PC-3 (cell line): Measurements from ENCODE around the gene FCN2. TPM values are rescaled to one million over a fixed set of nuclear protein-coding genes. Genes with fewer than 3 reads are reported as not detected.

Experiments used
- ATAC-seq: fragments of 200-7000 bp; cut with Tn5 transposase; 2 replicates; pipeline ENCODE4 v1.9.1; 2020; ENCODE audit warnings: mild to moderate bottlenecking, moderate library complexity
- BruUV-seq: library from RNA; stranded (reverse); fragments of 400-500 nt; replicated peaks from 2 replicates; lab custom pipeline; 2021; lab: Mats Ljungman, UMichigan
- CTCF ChIA-PET: fragments of 300-600 bp; sonication (Branson Sonifier 250); formaldehyde crosslinking; loops from one replicate; lab custom pipeline; 2022; ENCODE audit warnings: antibody characterized with exemption; lab: Charles Lee
- POLR2A ChIA-PET: fragments of 300-600 bp; sonication (Branson Sonifier 250); formaldehyde crosslinking; loops from one replicate; lab custom pipeline; 2022; ENCODE audit warnings: antibody characterized with exemption; ENCODE audit not compliant: unreplicated experiment; lab: Charles Lee
- DNase-seq: peaks from one replicate; pipeline ENCODE4 v3.0.0-alpha.2; 2015
- H2AFZ ChIP-seq: fragments of 300-600 bp; sonication (generic); 2 replicates; pipeline ENCODE4 v1.6.0; 2016; ENCODE audit warnings: antibody characterized with exemption, low read length
- H3F3A ChIP-seq: fragments of 300-600 bp; sonication (generic); one replicate; pipeline ENCODE4 v1.6.0; 2017; ENCODE audit warnings: antibody characterized with exemption, low read length, control low read depth, mild to moderate bottlenecking; ENCODE audit not compliant: unreplicated experiment
- H3K27ac ChIP-seq: fragments of 300-600 bp; sonication (generic); 2 replicates; pipeline ENCODE4 v1.5.1; 2016; ENCODE audit warnings: mild to moderate bottlenecking, low read length
- H3K27me3 ChIP-seq: fragments of 300-600 bp; sonication (generic); 2 replicates; pipeline ENCODE4 v1.6.1; 2016; ENCODE audit warnings: low read length, mixed read lengths
- H3K36me3 ChIP-seq: fragments of 300-600 bp; sonication (generic); 2 replicates; pipeline ENCODE4 v1.6.1; 2016; ENCODE audit warnings: low read depth, mixed run types, low read length, mixed read lengths
- H3K4me1 ChIP-seq: fragments of 300-600 bp; sonication (generic); 2 replicates; pipeline ENCODE4 v1.5.1; 2016; ENCODE audit warnings: low read length; ENCODE audit not compliant: insufficient read depth
- H3K4me2 ChIP-seq: fragments of 300-600 bp; sonication (generic); 2 replicates; pipeline ENCODE4 v1.6.0; 2016; ENCODE audit warnings: low read length
- H3K4me3 ChIP-seq: fragments of 300-600 bp; sonication (generic); 2 replicates; pipeline ENCODE4 v1.5.1; 2016; ENCODE audit warnings: mild to moderate bottlenecking, low read length, mixed read lengths
- H3K79me2 ChIP-seq: fragments of 300-600 bp; sonication (generic); 2 replicates; pipeline ENCODE4 v1.6.1; 2017; ENCODE audit warnings: low read length, mixed read lengths
- H3K9ac ChIP-seq: fragments of 300-600 bp; sonication (generic); 2 replicates; pipeline ENCODE4 v1.6.0; 2016; ENCODE audit warnings: mild to moderate bottlenecking, low read length
- H3K9me2 ChIP-seq: fragments of 300-600 bp; sonication (generic); replicated peaks from 2 replicates; pipeline ENCODE4 v1.6.1; 2016; ENCODE audit warnings: mixed run types, low read length, mixed read lengths
- H3K9me3 ChIP-seq: fragments of 300-600 bp; sonication (generic); 2 replicates; pipeline ENCODE4 v1.6.1; 2016; ENCODE audit warnings: low read length, mixed read lengths
- H4K20me1 ChIP-seq: fragments of 300-600 bp; sonication (generic); 2 replicates; pipeline ENCODE4 v1.6.1; 2016; ENCODE audit warnings: low read length, mixed read lengths
- EZH2 ChIP-seq: fragments of 300-600 bp; sonication (generic); IDR thresholded peaks from one replicate; pipeline ENCODE4 v1.6.1; 2017; ENCODE audit warnings: antibody characterized with exemption, mild to moderate bottlenecking, low read length; ENCODE audit not compliant: unreplicated experiment
- EZH2phosphoT487 ChIP-seq: fragments of 300-600 bp; sonication (generic); IDR thresholded peaks from 2 replicates; pipeline ENCODE4 v1.6.1; 2018; ENCODE audit warnings: mild to moderate bottlenecking, antibody characterized with exemption, low read length, borderline replicate concordance
- intact Hi-C: fragments of 100-400 bp; cut with micrococcal nuclease; formaldehyde crosslinking; loops from 2 replicates; pipeline ENCODE4 v1.9.0; 2023
- total RNA-seq: library from RNA; depleted of rRNA; stranded (reverse); fragments of >200 nt; gene quantifications from 2 replicates; pipeline ENCODE4 v1.2.3, GENCODE V29; 2014
- TF ChIP-seq, protein P1 (sequence below): fragments of 300-600 bp; sonication (generic); conservative IDR thresholded peaks from 2 replicates; pipeline ENCODE4 v1.5.1; 2017; ENCODE audit warnings: antibody characterized with exemption, low read depth, mild to moderate bottlenecking, low read length

FCN2 gene
- total RNA-seq, 1 experiment from 2014 or later, result not detected

DNA sequence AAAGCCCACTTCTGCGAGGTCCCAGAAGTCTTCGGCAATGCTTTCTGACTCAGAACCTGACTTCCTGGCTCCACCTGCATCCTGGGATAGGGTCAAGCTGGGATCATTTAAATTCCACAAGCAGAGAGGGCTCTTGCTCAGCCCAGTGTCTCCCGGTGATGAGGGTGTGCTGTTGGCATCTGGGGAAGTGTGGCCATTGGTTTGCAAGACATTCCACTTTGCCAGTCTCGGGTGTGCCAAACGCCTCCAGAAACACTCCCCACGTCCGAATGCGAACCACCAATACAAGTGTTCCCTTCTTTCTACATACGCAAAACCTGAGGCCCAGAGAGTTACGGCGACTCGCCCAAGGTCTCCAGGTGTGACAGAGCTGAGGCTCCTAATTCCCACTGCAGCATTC lies 43.1 kb upstream of the FCN2 start:
- no peaks in the 10 kb centered on the region for H4K20me1 ChIP-seq

DNA sequence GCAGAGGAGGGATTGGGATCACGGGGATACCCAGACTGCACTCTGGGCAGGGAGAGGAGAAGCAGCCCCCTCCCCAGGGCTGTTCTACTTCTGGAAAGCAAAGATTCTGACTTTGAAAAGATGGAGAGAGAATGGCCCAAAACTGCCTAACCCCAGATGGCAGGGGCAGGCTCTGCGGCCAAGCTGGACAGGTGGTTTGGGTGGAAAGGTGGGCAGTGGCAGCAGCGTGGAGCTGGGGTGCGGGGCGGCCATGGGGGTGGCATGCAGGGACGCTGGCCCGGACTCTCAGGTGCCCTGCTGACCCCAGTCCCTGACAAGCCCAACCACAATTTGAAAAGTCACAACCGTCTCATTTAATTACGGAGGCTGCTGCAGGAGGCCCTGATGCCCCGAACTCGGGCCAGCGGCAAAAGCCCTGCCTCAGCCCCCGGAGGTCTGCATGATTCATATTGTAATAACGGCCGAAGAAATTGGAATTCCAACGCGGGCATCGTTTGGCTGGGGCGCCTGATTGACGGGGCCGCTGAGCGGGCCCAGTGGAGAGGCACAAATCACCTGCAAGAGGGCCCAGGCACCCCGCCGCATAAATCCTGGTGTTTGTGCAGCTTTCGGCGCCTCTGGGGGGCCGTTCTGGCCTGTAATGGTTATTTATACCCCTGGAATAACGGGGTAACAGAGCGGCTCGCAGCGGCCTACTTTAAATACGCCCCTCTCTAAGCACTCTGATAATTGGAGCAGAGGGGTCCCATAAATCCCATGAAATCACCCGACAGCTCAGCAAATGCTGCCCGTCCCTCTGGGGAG lies 41.8 kb upstream of the FCN2 start:
- H3K27me3 ChIP-seq, result no peaks in the 10 kb centered on the region
- no peak overlapping the region for H2AFZ ChIP-seq
- H3F3A ChIP-seq, result no peaks in the 10 kb centered on the region
- H3K9me2 ChIP-seq, result no peaks in the 10 kb centered on the region
- H3K27ac ChIP-seq, result no peak overlapping the region
- ChIA-PET CTCF (no interaction called here), POLR2A (no interaction called here)
- no peaks in the 10 kb centered on the region for H4K20me1 ChIP-seq
- H3K9me3 ChIP-seq, result no peaks in the 10 kb centered on the region
- no peak overlapping the region for H3K4me2 ChIP-seq
- H3K9ac ChIP-seq, result no peak overlapping the region
- no peak for ATAC-seq
- intact Hi-C loops, result no loop called here
- no peak for DNase-seq
- no peaks in the 10 kb centered on the region for H3K36me3 ChIP-seq
- no peak for TF ChIP-seq EZH2
- no peak for TF ChIP-seq EZH2phosphoT487
- TF ChIP-seq, protein P1, sequence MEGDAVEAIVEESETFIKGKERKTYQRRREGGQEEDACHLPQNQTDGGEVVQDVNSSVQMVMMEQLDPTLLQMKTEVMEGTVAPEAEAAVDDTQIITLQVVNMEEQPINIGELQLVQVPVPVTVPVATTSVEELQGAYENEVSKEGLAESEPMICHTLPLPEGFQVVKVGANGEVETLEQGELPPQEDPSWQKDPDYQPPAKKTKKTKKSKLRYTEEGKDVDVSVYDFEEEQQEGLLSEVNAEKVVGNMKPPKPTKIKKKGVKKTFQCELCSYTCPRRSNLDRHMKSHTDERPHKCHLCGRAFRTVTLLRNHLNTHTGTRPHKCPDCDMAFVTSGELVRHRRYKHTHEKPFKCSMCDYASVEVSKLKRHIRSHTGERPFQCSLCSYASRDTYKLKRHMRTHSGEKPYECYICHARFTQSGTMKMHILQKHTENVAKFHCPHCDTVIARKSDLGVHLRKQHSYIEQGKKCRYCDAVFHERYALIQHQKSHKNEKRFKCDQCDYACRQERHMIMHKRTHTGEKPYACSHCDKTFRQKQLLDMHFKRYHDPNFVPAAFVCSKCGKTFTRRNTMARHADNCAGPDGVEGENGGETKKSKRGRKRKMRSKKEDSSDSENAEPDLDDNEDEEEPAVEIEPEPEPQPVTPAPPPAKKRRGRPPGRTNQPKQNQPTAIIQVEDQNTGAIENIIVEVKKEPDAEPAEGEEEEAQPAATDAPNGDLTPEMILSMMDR, result no peak
- no peak overlapping the region for H3K4me3 ChIP-seq
- no peaks in the 10 kb centered on the region for H3K4me1 ChIP-seq
- no TSS peak for BruUV-seq
- H3K79me2 ChIP-seq, result no peaks in the 10 kb centered on the region

More for the DNA sequence above, 43.1 kb upstream of the FCN2 start:
- no peak overlapping the region for H3K4me2 ChIP-seq
- no TSS peak for BruUV-seq
- no peaks in the 10 kb centered on the region for H3K27me3 ChIP-seq
- DNase-seq, result no peak
- H3F3A ChIP-seq, result no peaks in the 10 kb centered on the region
- POLR2A ChIA-PET, result no interaction called here
- H3K9me2 ChIP-seq, result no peaks in the 10 kb centered on the region
- H3K9me3 ChIP-seq, result no peaks in the 10 kb centered on the region
- H3K27ac ChIP-seq, result no peak overlapping the region
- no peaks in the 10 kb centered on the region for H3K4me1 ChIP-seq
- no peak for ATAC-seq
- no peaks in the 10 kb centered on the region for H3K79me2 ChIP-seq
- intact Hi-C loops, result no loop called here
- no peak overlapping the region for H3K9ac ChIP-seq
- CTCF ChIA-PET, result no interaction called here
- no peak overlapping the region for H2AFZ ChIP-seq
- no peaks in the 10 kb centered on the region for H3K36me3 ChIP-seq
- no peak overlapping the region for H3K4me3 ChIP-seq
- TF ChIP-seq EZH2 (no peak), EZH2phosphoT487 (no peak)
- TF ChIP-seq, protein P1, result no peak

DNA sequence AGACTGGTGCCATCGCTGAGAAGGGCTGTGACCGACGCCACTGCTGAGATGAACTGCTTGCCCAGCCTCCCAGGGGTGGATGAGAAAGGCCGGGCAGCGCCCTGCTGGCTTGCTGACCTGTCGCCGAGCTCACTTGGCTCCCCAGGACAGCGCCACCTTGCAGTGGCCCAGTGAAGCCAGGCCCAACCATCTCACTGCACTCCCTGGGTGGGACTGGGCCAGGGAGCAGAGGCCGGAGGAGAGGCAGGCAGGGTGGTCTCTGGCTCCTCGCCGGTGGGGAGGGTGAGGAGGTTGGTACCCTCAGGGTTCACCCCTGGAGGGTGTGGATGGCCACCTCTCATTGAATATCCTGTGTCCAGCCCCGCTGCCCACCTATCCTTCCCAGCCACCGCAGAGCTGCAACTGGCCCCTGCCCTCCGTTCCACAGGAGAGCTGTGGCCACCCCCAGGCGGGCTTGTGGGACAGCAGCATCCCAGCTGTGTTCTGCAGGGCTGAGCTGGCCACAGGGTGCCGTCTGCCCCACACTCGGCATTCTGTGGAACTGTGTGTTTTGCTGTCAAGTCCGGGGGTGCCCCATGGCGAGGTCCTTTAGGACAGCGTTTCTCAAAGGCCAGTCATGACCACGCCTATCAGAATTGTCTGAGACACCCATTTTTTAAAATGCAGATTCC lies 41.0 kb upstream of the FCN2 start:
- CTCF ChIA-PET, result no interaction called here
- POLR2A ChIA-PET, result no interaction called here
- H3K4me1 ChIP-seq, result no peaks in the 10 kb centered on the region
- no TSS peak for BruUV-seq
- intact Hi-C loops, result no loop called here
- H3F3A ChIP-seq, result no peaks in the 10 kb centered on the region
- H3K4me3 ChIP-seq, result no peak overlapping the region
- ATAC-seq (no peak), DNase-seq (no peak)
- TF ChIP-seq EZH2, result no peak
- no peak for TF ChIP-seq EZH2phosphoT487
- TF ChIP-seq, protein P1, result no peak
- H3K27me3 ChIP-seq, result no peaks in the 10 kb centered on the region
- no peaks in the 10 kb centered on the region for H3K9me3 ChIP-seq
- no peak overlapping the region for H3K9ac ChIP-seq
- H3K9me2 ChIP-seq, result no peaks in the 10 kb centered on the region
- no peak overlapping the region for H3K27ac ChIP-seq
- H3K79me2 ChIP-seq, result no peaks in the 10 kb centered on the region
- H2AFZ ChIP-seq, result no peak overlapping the region
- no peaks in the 10 kb centered on the region for H4K20me1 ChIP-seq
- H3K36me3 ChIP-seq, result no peaks in the 10 kb centered on the region
- no peak overlapping the region for H3K4me2 ChIP-seq
